HCT116 (cell line): ENCODE measurements around the gene ARNT2. TPM values are rescaled to one million over a fixed set of nuclear protein-coding genes. Genes with fewer than 3 reads are reported as not detected.

Experiments
- ATAC-seq: fragments of 200-7000 bp; cut with Tn5 transposase; 2 replicates; pipeline ENCODE4 v1.9.1; 2020; ENCODE audit warnings: mild to moderate bottlenecking, moderate library complexity
- BruUV-seq: library from RNA; stranded (reverse); fragments of 400-500 nt; replicated peaks from 2 replicates; lab custom pipeline; 2021; lab: Mats Ljungman, UMichigan
- CTCF ChIA-PET: fragments of 300-600 bp; sonication (Branson Sonifier 250); formaldehyde crosslinking; loops from one replicate; lab custom pipeline; 2021; ENCODE audit warnings: antibody characterized with exemption; lab: Charles Lee
- POLR2A ChIA-PET: fragments of 300-600, 350-600 bp; sonication (Branson Sonifier 250); formaldehyde crosslinking; loops from one replicate; lab custom pipeline; 2021; ENCODE audit warnings: antibody characterized with exemption; lab: Charles Lee
- RAD21 ChIA-PET, 2 experiments: fragments of 300-600 bp; sonication (Branson Sonifier 250); formaldehyde crosslinking; loops; one replicate each; lab custom pipeline; 2023; ENCODE audit warnings: low total read pairs in 2 of 2; ENCODE audit not compliant: uncharacterized antibody in 2 of 2, unreplicated experiment in 2 of 2, low non-redundant PET in 1 of 2; lab: Charles Lee
- DNase-seq: peaks from one replicate; pipeline ENCODE4 v3.0.0-alpha.2; 2010; ENCODE audit warnings: low read depth, low spot score
- H2AFZ ChIP-seq: fragments of 200-600 bp; shearing (Covaris generic), sonication (generic); 2 replicates; pipeline ENCODE4 v1.6.1; 2017; ENCODE audit warnings: low read depth, mixed run types, mixed read lengths, antibody characterized with exemption, low read length; ENCODE audit not compliant: poor library complexity, severe bottlenecking
- H3K27ac ChIP-seq: 2 replicates; pipeline ENCODE4 v1.5.1; 2012; ENCODE audit warnings: low read depth, low read length
- H3K27me3 ChIP-seq: fragments of 200-600 bp; sonication (generic); 2 replicates; pipeline ENCODE4 v1.6.1; 2016; ENCODE audit warnings: mixed run types, low read length, mixed read lengths; ENCODE audit not compliant: insufficient read depth
- H3K36me3 ChIP-seq, 2 experiments: fragments of 200-500 bp in 1 of 2; fragments of 200-600 bp in 1 of 2; sonication (Bioruptor generic) in 1 of 2; sonication (generic) in 1 of 2; 2 replicates each; pipeline versions ENCODE4 v1.5.1 to v1.6.1; 2014 to 2016; ENCODE audit warnings: low read length in 2 of 2, inconsistent platforms in 1 of 2, mixed read lengths in 1 of 2, mixed run types in 1 of 2; ENCODE audit not compliant: insufficient read depth in 2 of 2, control insufficient read depth in 1 of 2
- H3K4me1 ChIP-seq, 2 experiments: fragments of 200-600 bp in 1 of 2; sonication (generic) in 1 of 2; 2 replicates each; pipeline versions ENCODE4 v1.5.1 to v1.6.1; 2012 to 2017; ENCODE audit warnings: low read length in 2 of 2, inconsistent platforms in 1 of 2, mild to moderate bottlenecking in 1 of 2, mixed read lengths in 1 of 2, mixed run types in 1 of 2, moderate library complexity in 1 of 2; ENCODE audit not compliant: insufficient read depth in 2 of 2, control insufficient read depth in 1 of 2
- H3K4me2 ChIP-seq: fragments of 200-600 bp; sonication (generic); 2 replicates; pipeline ENCODE4 v1.6.1; 2017; ENCODE audit warnings: mixed run types, low read length, mixed read lengths
- H3K4me3 ChIP-seq, 2 experiments: fragments of 200-600 bp in 1 of 2; sonication (generic) in 1 of 2; replicated peaks in 1 of 2; 2 replicates each; pipeline ENCODE4 v1.5.1; 2011 to 2016; ENCODE audit warnings: low read length in 2 of 2, control low read depth in 1 of 2, low read depth in 1 of 2, mild to moderate bottlenecking in 1 of 2, mixed read lengths in 1 of 2, mixed run types in 1 of 2
- H3K79me2 ChIP-seq: fragments of 200-600 bp; sonication (generic); 2 replicates; pipeline ENCODE4 v1.6.1; 2017; ENCODE audit warnings: mild to moderate bottlenecking, mixed run types, low read length, moderate library complexity, mixed read lengths; ENCODE audit not compliant: insufficient read depth
- H3K9ac ChIP-seq: fragments of 200-600 bp; sonication (generic); 2 replicates; pipeline ENCODE4 v1.6.1; 2016; ENCODE audit warnings: low read length, mixed read lengths
- H3K9me2 ChIP-seq: fragments of 200-600 bp; sonication (generic), shearing (Covaris generic); 2 replicates; pipeline ENCODE4 v1.6.1; 2017; ENCODE audit warnings: mixed run types, mild to moderate bottlenecking, moderate library complexity; ENCODE audit not compliant: insufficient read depth
- H3K9me3 ChIP-seq, 2 experiments: fragments of 200-500 bp in 1 of 2; fragments of 200-600 bp in 1 of 2; sonication (Bioruptor generic) in 1 of 2; sonication (generic) in 1 of 2; 2 replicates each; pipeline ENCODE4 v1.6.1; 2014 to 2017; ENCODE audit warnings: low read length in 2 of 2, mixed read lengths in 2 of 2, inconsistent platforms in 1 of 2, low read depth in 1 of 2, mild to moderate bottlenecking in 1 of 2, mixed run types in 1 of 2, moderate library complexity in 1 of 2; ENCODE audit not compliant: control insufficient read depth in 1 of 2, insufficient read depth in 1 of 2
- H4K20me1 ChIP-seq: fragments of 200-600 bp; sonication (generic), shearing (Covaris generic); 2 replicates; pipeline ENCODE4 v1.6.1; 2017; ENCODE audit warnings: mixed run types, mild to moderate bottlenecking, moderate library complexity; ENCODE audit not compliant: insufficient read depth
- CTCF ChIP-seq, 3 experiments: fragments of 200-600 bp in 1 of 3; sonication (generic) in 1 of 3; IDR thresholded peaks in 2 of 3; conservative IDR thresholded peaks in 1 of 3; 2 replicates each; pipeline ENCODE4 v1.5.1; 2012 to 2017; ENCODE audit warnings: low read depth in 2 of 3, low read length in 2 of 3, antibody characterized with exemption in 1 of 3, borderline replicate concordance in 1 of 3, control low read depth in 1 of 3, mild to moderate bottlenecking in 1 of 3, mixed read lengths in 1 of 3, mixed run types in 1 of 3, moderate library complexity in 1 of 3; ENCODE audit not compliant: insufficient read depth in 1 of 3
- MAX ChIP-seq: IDR thresholded peaks from 2 replicates; pipeline ENCODE4 v1.6.1; 2012
- POLR2A ChIP-seq: IDR thresholded peaks from 2 replicates; pipeline ENCODE4 v1.7.0; 2011; ENCODE audit warnings: borderline replicate concordance; ENCODE audit not compliant: insufficient read depth, insufficient read length; ENCODE audit errors: extremely low read depth
- TCF7L2 ChIP-seq: IDR thresholded peaks from 2 replicates; pipeline ENCODE4 v1.7.0; 2011; ENCODE audit warnings: borderline replicate concordance, inconsistent platforms; ENCODE audit not compliant: insufficient read depth, insufficient read length; ENCODE audit errors: extremely low read depth
- ZBTB33 ChIP-seq: IDR thresholded peaks from 2 replicates; pipeline ENCODE4 v1.6.1; 2011; ENCODE audit warnings: mild to moderate bottlenecking, low read length, moderate library complexity; ENCODE audit not compliant: insufficient replicate concordance; ENCODE audit errors: extremely low read depth
- intact Hi-C: fragments of 100-400 bp; cut with micrococcal nuclease; formaldehyde crosslinking; loops from 2 replicates; pipeline ENCODE4 v1.10.0; 2022
- total RNA-seq: library from RNA; stranded (reverse); gene quantifications from one replicate; pipeline ENCODE4 v1.2.1, GENCODE V29; 2021; ENCODE audit not compliant: unreplicated experiment

ARNT2 gene
- total RNA-seq, 1 experiment from 2014 or later, result 3.0 TPM

DNA sequence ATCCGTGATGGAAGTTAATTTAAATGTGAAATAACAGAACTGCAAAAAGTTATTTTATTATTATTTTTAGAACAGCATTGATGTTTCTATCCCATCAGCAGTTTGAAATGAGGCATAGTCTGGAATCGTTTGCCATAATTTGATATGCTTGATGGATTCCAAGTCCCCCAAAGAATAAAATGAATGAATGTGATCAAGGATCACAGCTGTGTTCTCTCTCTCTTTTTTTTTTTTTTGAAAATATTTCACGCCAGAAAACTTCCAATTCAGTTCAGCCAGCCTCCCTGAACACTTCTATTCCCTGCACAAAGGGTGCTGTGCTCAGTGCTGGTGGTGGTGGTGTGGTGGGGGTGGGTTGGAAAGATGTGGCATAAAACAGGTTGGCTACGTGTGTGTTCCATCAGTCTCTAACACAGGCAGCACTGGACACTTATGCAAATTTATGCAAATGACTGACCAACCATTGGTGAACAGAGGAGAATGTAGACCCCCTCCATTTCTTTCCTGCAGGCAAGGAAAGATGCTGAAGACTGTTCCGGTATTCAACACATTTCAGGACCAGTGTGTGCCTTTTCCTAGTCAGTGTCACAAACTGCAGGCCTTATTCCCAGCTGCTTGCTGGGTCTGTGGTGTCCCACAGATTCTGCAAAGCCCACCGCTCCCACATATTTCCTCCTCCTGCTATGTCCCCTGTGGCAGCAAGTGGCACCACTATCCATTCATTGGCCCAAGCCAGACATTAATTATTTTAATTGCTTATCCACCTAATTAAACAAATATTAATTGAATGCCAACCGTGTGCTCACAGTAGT, 10.6 kb downstream of the ARNT2 start:
- intact Hi-C loops, result no loop called here
- DNase-seq (no peak), ATAC-seq (no peak)
- Histone ChIP-seq H3K36me3 (no peaks in the 10 kb centered on the region), H2AFZ (no peak overlapping the region), H3K4me3 (no peak overlapping the region), H3K27me3 (no peaks in the 10 kb centered on the region), H3K9me2 (no peaks in the 10 kb centered on the region), H3K4me2 (no peak overlapping the region), H3K27ac (no peak overlapping the region), H3K79me2 (no peaks in the 10 kb centered on the region), H3K9me3 (no peaks in the 10 kb centered on the region), H4K20me1 (no peaks in the 10 kb centered on the region)
- ChIA-PET CTCF (interaction anchor here (0.7 kb wide), 1 partner anchor 9 kb away, joined by 3 read pairs; no protein-coding TSS in a partner anchor), POLR2A (no interaction called here), RAD21 (no interaction called here)
- TF ChIP-seq TCF7L2, result no peak
- TF ChIP-seq CTCF (IDR thresholded peaks at IDR 0.05 in 2 of 3, conservative IDR thresholded peaks at IDR 0.05 in 1 of 3; ENCODE audit: borderline replicate concordance in 1 of 3, insufficient read depth in 1 of 3, low read depth in 2 of 3, low read length in 2 of 3), result no peak
- no peak for TF ChIP-seq MAX
- no peak for TF ChIP-seq POLR2A
- no peak for TF ChIP-seq ZBTB33
- TF ChIP-seq, all 23 proteins: peak for 0
- H3K9ac ChIP-seq, result no peak overlapping the region
- BruUV-seq, result no TSS peak
- H3K4me1 ChIP-seq, result no peaks in the 10 kb centered on the region
